AG04450 (cell line): Measurements from ENCODE around the gene CCNB2. TPM values are rescaled to one million over a fixed set of nuclear protein-coding genes. Genes with fewer than 3 reads are reported as not detected.

ENCODE experiments used
- CTCF ChIA-PET: fragments of 300-600, 350-600 bp; formaldehyde crosslinking; extraction: SDS; loops from one replicate; lab custom pipeline; 2022; ENCODE audit warnings: antibody characterized with exemption, inconsistent platforms; lab: Charles Lee
- POLR2A ChIA-PET: fragments of 350-600 bp; formaldehyde crosslinking; extraction: SDS; loops from one replicate; lab custom pipeline; 2021; ENCODE audit warnings: antibody characterized with exemption, inconsistent platforms; lab: Yijun Ruan, JAX
- DNase-seq: peaks from one replicate; pipeline ENCODE4 v3.0.0-alpha.2; 2011; ENCODE audit warnings: low read depth, low spot score
- H3K27ac ChIP-seq: one replicate; pipeline ENCODE4 v1.5.1; 2012; ENCODE audit warnings: low read depth, low read length, control low read depth
- H3K27me3 ChIP-seq: one replicate; pipeline ENCODE4 v1.6.0; 2012; ENCODE audit warnings: low read length; ENCODE audit not compliant: control insufficient read depth, insufficient read depth
- H3K4me3 ChIP-seq: 2 replicates; pipeline ENCODE4 v1.5.1; 2011; ENCODE audit warnings: mild to moderate bottlenecking, low read depth, low read length, control low read depth
- H3K9me3 ChIP-seq: 2 replicates; pipeline ENCODE4 v1.5.1; 2012; ENCODE audit warnings: low read length; ENCODE audit not compliant: control insufficient read depth, insufficient read depth
- polyA plus RNA-seq: library from polyadenylated mRNA; depleted of rRNA; stranded (reverse); fragments of >200 nt; gene quantifications from 2 replicates; pipeline ENCODE4 v1.2.3, GENCODE V29; 2011
- TF ChIP-seq, protein P1 (sequence below): IDR thresholded peaks from 2 replicates; pipeline ENCODE4 v1.5.1; 2011; ENCODE audit warnings: low read depth, low read length, control low read depth, inconsistent platforms

Gene CCNB2
- polyA plus RNA-seq, 1 experiment: 25.9 TPM

DNA sequence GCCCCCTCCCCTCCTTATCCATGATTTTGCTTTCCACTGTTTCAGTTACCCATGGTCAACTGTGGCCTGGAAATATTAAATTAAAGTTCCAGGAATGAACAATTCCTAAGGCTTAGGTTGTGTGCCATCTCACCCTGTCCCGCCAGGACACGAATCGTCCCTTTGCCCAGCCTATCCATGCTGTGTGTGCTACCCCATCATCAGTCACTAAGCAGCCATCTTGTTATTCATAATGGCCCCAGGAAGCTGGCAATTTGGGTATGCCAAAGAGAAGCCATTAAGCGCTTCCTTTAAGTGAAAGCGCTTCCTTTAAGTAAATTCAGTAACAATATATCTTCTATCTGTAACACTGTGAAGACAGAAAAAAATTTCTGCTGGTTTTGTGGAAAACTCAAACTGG is 52.5 kb downstream of the CCNB2 start:
- Histone ChIP-seq H3K27ac (no peak overlapping the region), H3K4me3 (no peak overlapping the region), H3K9me3 (no peaks in the 10 kb centered on the region), H3K27me3 (no peaks in the 10 kb centered on the region)
- TF ChIP-seq, protein P1, sequence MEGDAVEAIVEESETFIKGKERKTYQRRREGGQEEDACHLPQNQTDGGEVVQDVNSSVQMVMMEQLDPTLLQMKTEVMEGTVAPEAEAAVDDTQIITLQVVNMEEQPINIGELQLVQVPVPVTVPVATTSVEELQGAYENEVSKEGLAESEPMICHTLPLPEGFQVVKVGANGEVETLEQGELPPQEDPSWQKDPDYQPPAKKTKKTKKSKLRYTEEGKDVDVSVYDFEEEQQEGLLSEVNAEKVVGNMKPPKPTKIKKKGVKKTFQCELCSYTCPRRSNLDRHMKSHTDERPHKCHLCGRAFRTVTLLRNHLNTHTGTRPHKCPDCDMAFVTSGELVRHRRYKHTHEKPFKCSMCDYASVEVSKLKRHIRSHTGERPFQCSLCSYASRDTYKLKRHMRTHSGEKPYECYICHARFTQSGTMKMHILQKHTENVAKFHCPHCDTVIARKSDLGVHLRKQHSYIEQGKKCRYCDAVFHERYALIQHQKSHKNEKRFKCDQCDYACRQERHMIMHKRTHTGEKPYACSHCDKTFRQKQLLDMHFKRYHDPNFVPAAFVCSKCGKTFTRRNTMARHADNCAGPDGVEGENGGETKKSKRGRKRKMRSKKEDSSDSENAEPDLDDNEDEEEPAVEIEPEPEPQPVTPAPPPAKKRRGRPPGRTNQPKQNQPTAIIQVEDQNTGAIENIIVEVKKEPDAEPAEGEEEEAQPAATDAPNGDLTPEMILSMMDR: no peak
- no peak for DNase-seq
- CTCF ChIA-PET: interaction anchor here (1.7 kb wide), 1 partner anchor 177 kb away, joined by 3 read pairs; no protein-coding TSS in a partner anchor
- POLR2A ChIA-PET: no interaction called here

DNA sequence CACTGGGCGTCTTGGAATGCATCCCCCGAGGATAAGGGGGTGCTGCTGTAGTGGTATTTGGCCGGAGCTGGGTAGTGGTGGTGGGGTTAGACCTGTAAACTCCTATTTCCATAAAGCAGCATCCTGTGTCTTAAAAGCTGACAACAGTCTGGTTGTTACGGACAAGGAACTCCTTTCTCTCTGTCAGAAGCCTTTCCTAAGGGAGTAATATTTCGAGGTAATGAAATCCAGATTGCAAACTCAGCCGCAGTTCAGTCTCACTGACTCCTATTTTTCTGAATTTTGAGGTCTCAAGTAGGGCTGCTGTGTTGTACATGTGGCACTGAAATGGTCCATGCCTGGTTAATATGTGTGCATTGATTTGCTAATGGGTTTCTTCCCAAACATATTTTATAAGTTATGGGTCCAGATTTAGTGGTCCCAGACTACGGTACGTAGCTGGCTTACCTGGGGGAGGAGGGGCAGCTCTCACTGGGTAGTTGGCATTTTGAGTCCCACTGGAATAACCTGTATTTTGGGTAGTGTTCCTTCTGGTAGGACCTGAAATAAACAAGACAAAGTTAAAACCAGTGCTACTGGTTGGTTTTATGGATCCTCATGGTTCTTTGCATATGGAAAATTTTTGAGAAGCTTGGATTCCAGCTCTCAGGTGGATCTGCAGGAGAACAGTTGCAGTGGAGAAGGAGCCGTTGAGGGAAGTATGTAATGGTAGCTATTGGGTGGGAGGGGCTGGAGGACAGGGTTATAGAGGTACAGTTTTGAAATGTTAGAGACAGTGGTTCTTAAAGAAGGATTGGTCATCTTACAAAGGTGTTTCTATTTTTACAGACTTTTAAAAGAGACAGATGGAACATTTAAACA is 53.1 kb downstream of the CCNB2 start:
- Histone ChIP-seq H3K9me3 (no peaks in the 10 kb centered on the region), H3K4me3 (no peak overlapping the region), H3K27me3 (no peaks in the 10 kb centered on the region), H3K27ac (no peak overlapping the region)
- POLR2A ChIA-PET: no interaction called here
- DNase-seq: no peak
- CTCF ChIA-PET: interaction anchor here (0.7 to 1.7 kb wide), 2 partner anchors 178 to 371 kb away, joined by 3 read pairs; no protein-coding TSS in a partner anchor
- TF ChIP-seq, protein P1: no peak

DNA sequence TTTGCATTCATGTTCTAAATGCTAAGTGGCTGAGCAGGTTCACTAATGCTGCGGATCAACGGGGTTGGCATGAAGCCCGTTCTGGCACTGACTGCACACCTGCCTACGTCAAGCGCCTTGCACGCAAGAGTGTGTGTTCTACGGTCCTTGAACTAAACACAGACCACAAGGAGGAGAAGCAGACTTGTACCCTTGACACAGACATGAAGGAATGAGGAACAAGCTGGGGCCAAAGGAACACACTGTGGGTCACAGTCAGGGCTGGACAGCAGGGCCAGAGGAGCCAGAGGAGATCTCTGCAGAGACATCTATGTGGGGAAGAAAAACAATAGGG is 53.7 kb downstream of the CCNB2 start:
- Histone ChIP-seq H3K4me3 (no peak overlapping the region), H3K27me3 (no peaks in the 10 kb centered on the region), H3K9me3 (no peaks in the 10 kb centered on the region), H3K27ac (no peak overlapping the region)
- ChIA-PET POLR2A (no interaction called here), CTCF (interaction anchor here (0.7 kb wide), 1 partner anchor 370 kb away, joined by 3 read pairs; no protein-coding TSS in a partner anchor)
- TF ChIP-seq, protein P1: no peak
- DNase-seq: no peak

DNA sequence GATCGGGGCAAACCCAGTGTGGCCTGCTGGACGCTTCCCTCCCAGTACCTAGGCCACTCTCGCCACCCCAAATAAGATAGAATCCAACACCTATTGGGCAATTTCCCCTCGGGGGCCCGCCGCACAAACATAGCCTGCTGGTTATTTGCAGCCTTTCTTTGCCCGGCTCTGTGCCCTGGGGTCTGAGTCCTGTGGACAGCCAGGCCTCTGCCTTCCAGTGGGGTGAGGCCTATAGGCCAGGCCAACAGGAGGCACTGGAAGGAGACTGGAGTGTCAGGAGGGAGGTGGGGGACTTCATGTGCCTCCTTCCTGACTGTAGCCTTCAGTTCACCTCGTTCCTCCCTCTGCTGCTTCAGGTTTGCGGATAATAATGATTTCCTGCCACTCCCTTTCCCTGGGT is 54.3 kb downstream of the CCNB2 start:
- CTCF ChIA-PET: interaction anchor here (0.7 kb wide), 1 partner anchor 370 kb away, joined by 3 read pairs; no protein-coding TSS in a partner anchor
- DNase-seq: no peak
- no peaks in the 10 kb centered on the region for H3K27me3 ChIP-seq
- TF ChIP-seq, protein P1: no peak
- POLR2A ChIA-PET: no interaction called here
- H3K4me3 ChIP-seq: no peak overlapping the region
- no peaks in the 10 kb centered on the region for H3K9me3 ChIP-seq
- no peak overlapping the region for H3K27ac ChIP-seq
